VCaP (cell line): ENCODE results near the gene FBXO40.

Experiments used
- H3K27ac ChIP-seq: fragments of 450-650 bp; 2 replicates; pipeline ENCODE4 v1.5.1; 2017
- TF ChIP-seq, protein P1 (sequence below): fragments of 450-650 bp; conservative IDR thresholded peaks from 2 replicates; pipeline ENCODE4 v1.5.1; 2017; ENCODE audit warnings: mild to moderate bottlenecking, moderate library complexity

FBXO40 gene

GRCh38 chr3:121667333-121667732 lies 74.2 kb downstream of the FBXO40 start:
- TF ChIP-seq, protein P1, sequence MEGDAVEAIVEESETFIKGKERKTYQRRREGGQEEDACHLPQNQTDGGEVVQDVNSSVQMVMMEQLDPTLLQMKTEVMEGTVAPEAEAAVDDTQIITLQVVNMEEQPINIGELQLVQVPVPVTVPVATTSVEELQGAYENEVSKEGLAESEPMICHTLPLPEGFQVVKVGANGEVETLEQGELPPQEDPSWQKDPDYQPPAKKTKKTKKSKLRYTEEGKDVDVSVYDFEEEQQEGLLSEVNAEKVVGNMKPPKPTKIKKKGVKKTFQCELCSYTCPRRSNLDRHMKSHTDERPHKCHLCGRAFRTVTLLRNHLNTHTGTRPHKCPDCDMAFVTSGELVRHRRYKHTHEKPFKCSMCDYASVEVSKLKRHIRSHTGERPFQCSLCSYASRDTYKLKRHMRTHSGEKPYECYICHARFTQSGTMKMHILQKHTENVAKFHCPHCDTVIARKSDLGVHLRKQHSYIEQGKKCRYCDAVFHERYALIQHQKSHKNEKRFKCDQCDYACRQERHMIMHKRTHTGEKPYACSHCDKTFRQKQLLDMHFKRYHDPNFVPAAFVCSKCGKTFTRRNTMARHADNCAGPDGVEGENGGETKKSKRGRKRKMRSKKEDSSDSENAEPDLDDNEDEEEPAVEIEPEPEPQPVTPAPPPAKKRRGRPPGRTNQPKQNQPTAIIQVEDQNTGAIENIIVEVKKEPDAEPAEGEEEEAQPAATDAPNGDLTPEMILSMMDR: no peak
- H3K27ac ChIP-seq: no peak overlapping the region

GRCh38 chr3:121670676-121671075 lies 77.5 kb downstream of the FBXO40 start:
- no peak overlapping the region for H3K27ac ChIP-seq
- TF ChIP-seq, protein P1: no peak

DNA sequence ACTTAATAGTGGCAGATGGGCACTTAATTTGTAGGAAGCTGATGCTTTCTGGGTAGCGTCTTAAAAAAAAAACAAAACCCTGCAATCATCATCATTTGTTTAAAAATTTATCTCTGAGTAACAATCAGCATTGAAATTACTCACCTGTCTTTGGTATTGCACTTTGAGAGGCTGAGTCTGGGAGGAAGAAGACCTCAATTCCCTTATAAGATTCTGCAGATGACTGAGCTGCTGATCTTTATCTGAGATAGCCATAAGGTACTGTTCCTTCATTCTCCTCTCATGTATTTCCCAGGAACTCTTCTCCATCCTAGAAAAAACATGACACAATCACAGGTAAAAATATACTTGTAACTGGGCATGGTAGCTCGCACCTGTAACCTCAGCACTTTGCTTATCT lies 84.0 kb downstream of the FBXO40 start:
- no peak overlapping the region for H3K27ac ChIP-seq
- TF ChIP-seq, protein P1: no peak
